Measurements from ENCODE around the gene INPP4A. TPM values are rescaled to one million over a fixed set of nuclear protein-coding genes. Genes with fewer than 3 reads are reported as not detected.
"Not testable (repeated sequence)": the region's sequence is repeated elsewhere in the genome, so short reads cannot be mapped to it uniquely, and the experiment has no call there.

The INPP4A gene
- total RNA-seq, 1 donor from 2014 or later, result 40.7 TPM

GRCh38 chr2:98586551-98587140 lies 142.0 kb downstream of the INPP4A start:
- no peak overlapping the region for H3K27ac Mint-ChIP-seq
- no peaks in the 10 kb centered on the region for H3K4me1 Mint-ChIP-seq
- TF ChIP-seq CTCF (IDR thresholded peaks at IDR 0.05; ENCODE audit: unreplicated experiment), result no peak
- H3K36me3 Mint-ChIP-seq, result peaks cover 4% of the 10 kb centered on the region
- H3K9me3 Mint-ChIP-seq, result no peaks in the 10 kb centered on the region
- H3K27me3 Mint-ChIP-seq (ENCODE audit: low read depth), result no peaks in the 10 kb centered on the region
- no peak overlapping the region for H3K4me3 Mint-ChIP-seq
- DNase-seq (ENCODE audit: low spot score in 2 of 2, unreplicated experiment in 2 of 2), result no peak

GRCh38 chr2:98588880-98589431 lies 144.3 kb downstream of the INPP4A start:
- peaks cover 8% of the 10 kb centered on the region for H3K9me3 Mint-ChIP-seq
- H3K27ac Mint-ChIP-seq, result no peak overlapping the region
- no peak overlapping the region for H3K4me3 Mint-ChIP-seq
- TF ChIP-seq CTCF (IDR thresholded peaks at IDR 0.05; ENCODE audit: unreplicated experiment), result no peak
- H3K27me3 Mint-ChIP-seq (ENCODE audit: low read depth), result no peaks in the 10 kb centered on the region
- no peaks in the 10 kb centered on the region for H3K4me1 Mint-ChIP-seq
- no peak for DNase-seq (ENCODE audit: low spot score in 2 of 2, unreplicated experiment in 2 of 2)
- H3K36me3 Mint-ChIP-seq, result peaks cover 8% of the 10 kb centered on the region

- Mint-ChIP-seq H3K36me3 (peaks cover 10% of the 10 kb centered on the region), H3K4me3 (no peak overlapping the region), H3K9me3 (peaks cover 10% of the 10 kb centered on the region), H3K27me3 (ENCODE audit: low read depth) (no peaks in the 10 kb centered on the region), H3K27ac (no peak overlapping the region), H3K4me1 (no peaks in the 10 kb centered on the region)
- TF ChIP-seq CTCF (IDR thresholded peaks at IDR 0.05; ENCODE audit: unreplicated experiment), result no peak
- no peak for DNase-seq (ENCODE audit: low spot score in 2 of 2, unreplicated experiment in 2 of 2)
These were observed 144.8 kb downstream of the INPP4A start for GRCh38 chr2:98589489-98589888.

- Mint-ChIP-seq H3K27me3 (ENCODE audit: low read depth) (no peaks in the 10 kb centered on the region), H3K36me3 (peaks cover 27% of the 10 kb centered on the region), H3K9me3 (peaks cover 15% of the 10 kb centered on the region), H3K4me1 (no peaks in the 10 kb centered on the region), H3K4me3 (no peak overlapping the region), H3K27ac (no peak overlapping the region)
- DNase-seq (ENCODE audit: low spot score in 2 of 2, unreplicated experiment in 2 of 2), result no peak
- TF ChIP-seq CTCF (IDR thresholded peaks at IDR 0.05; ENCODE audit: unreplicated experiment), result no peak
These were observed 147.9 kb downstream of the INPP4A start for GRCh38 chr2:98592565-98592964.

- not testable (repeated sequence) for H3K27me3 Mint-ChIP-seq (ENCODE audit: low read depth); H3K4me1 Mint-ChIP-seq; H3K27ac Mint-ChIP-seq; H3K4me3 Mint-ChIP-seq; DNase-seq (ENCODE audit: low spot score in 2 of 2, unreplicated experiment in 2 of 2)
- Mint-ChIP-seq H3K36me3 (peaks cover 40% of the 10 kb centered on the region), H3K9me3 (peaks cover 15% of the 10 kb centered on the region)
These were observed 150.0 kb downstream of the INPP4A start for GRCh38 chr2:98594665-98595064.

- Mint-ChIP-seq H3K27me3 (ENCODE audit: low read depth) (no peaks in the 10 kb centered on the region), H3K27ac (no peak overlapping the region), H3K4me3 (no peak overlapping the region), H3K9me3 (peaks cover 7% of the 10 kb centered on the region), H3K36me3 (peaks cover 39% of the 10 kb centered on the region), H3K4me1 (no peaks in the 10 kb centered on the region)
- TF ChIP-seq CTCF (IDR thresholded peaks at IDR 0.05; ENCODE audit: unreplicated experiment), result no peak
- no peak for DNase-seq (ENCODE audit: low spot score in 2 of 2, unreplicated experiment in 2 of 2)
These were observed 154.2 kb downstream of the INPP4A start for GRCh38 chr2:98598781-98599428.
